IPS DF 6.9 (cell line): Measurements from ENCODE around the gene UTF1.
"Not testable (repeated sequence)": the region's sequence is repeated elsewhere in the genome, so short reads cannot be mapped to it uniquely, and the experiment has no call there.

Experiments used
- DNase-seq: peaks from one replicate; pipeline ENCODE4 v3.0.0-alpha.2; 2013; ENCODE audit warnings: low read depth, low spot score
- H3K27ac ChIP-seq: one replicate; pipeline ENCODE4 v1.5.1; 2013; ENCODE audit warnings: low read length, control low read depth
- H3K27me3 ChIP-seq: 2 replicates; pipeline ENCODE4 v1.6.1; 2013; ENCODE audit warnings: mild to moderate bottlenecking, low read length; ENCODE audit not compliant: control insufficient read depth, insufficient read depth
- H3K36me3 ChIP-seq: 2 replicates; pipeline ENCODE4 v1.6.1; 2013; ENCODE audit warnings: low read length; ENCODE audit not compliant: control insufficient read depth, insufficient read depth
- H3K4me1 ChIP-seq: 2 replicates; pipeline ENCODE4 v1.6.1; 2013; ENCODE audit warnings: low read length; ENCODE audit not compliant: control insufficient read depth, insufficient read depth
- H3K4me3 ChIP-seq: 2 replicates; pipeline ENCODE4 v1.5.1; 2013; ENCODE audit warnings: mild to moderate bottlenecking, low read length
- H3K9me3 ChIP-seq: 2 replicates; pipeline ENCODE4 v1.6.1; 2013; ENCODE audit warnings: low read length, inconsistent platforms; ENCODE audit not compliant: control insufficient read depth, insufficient read depth
- WGBS: extraction: QIAGEN DNeasy Blood & Tissue Kit; methylation state at CpG from one replicate; pipeline ENCODE4 v1.1.7; 2013; ENCODE audit warnings: mixed read lengths, missing lambda C conversion rate; ENCODE audit not compliant: insufficient read length, insufficient coverage; 5-methylcytosine and 5-hydroxymethylcytosine counted together

Gene UTF1

GRCh38 chr10:133217800-133218589 lies 12.0 kb upstream of the UTF1 start:
- H3K36me3 ChIP-seq = no peaks in the 10 kb centered on the region
- peaks cover 5% of the 10 kb centered on the region; the same call in 1 of the 2 replicates for H3K4me1 ChIP-seq
- H3K4me3 ChIP-seq = no peak overlapping the region
- no peaks in the 10 kb centered on the region for H3K27me3 ChIP-seq
- no peak overlapping the region for H3K27ac ChIP-seq
- no peak for DNase-seq
- H3K9me3 ChIP-seq = no peaks in the 10 kb centered on the region
- no CpG with 5 or more reads among the region's 25 CpGs for WGBS

- no CpG with 5 or more reads among the region's 20 CpGs for WGBS
- DNase-seq = no peak
- H3K4me3 ChIP-seq = no peak overlapping the region
- H3K27me3 ChIP-seq = no peaks in the 10 kb centered on the region
- no peaks in the 10 kb centered on the region for H3K9me3 ChIP-seq
- peaks cover 5% of the 10 kb centered on the region; the same call in 1 of the 2 replicates for H3K4me1 ChIP-seq
- no peak overlapping the region for H3K27ac ChIP-seq
- H3K36me3 ChIP-seq = no peaks in the 10 kb centered on the region
Observed at GRCh38 chr10:133218891-133219290, 11.1 kb upstream of the UTF1 start.

- no peak for DNase-seq
- no CpG with 5 or more reads among the region's 28 CpGs for WGBS
- Histone ChIP-seq H3K27me3 (no peaks in the 10 kb centered on the region), H3K9me3 (no peaks in the 10 kb centered on the region), H3K4me1 (peaks cover 5% of the 10 kb centered on the region; the same call in 1 of the 2 replicates), H3K4me3 (no peak overlapping the region), H3K27ac (no peak overlapping the region), H3K36me3 (no peaks in the 10 kb centered on the region)
Observed at GRCh38 chr10:133219782-133220181, 10.2 kb upstream of the UTF1 start.

DNA sequence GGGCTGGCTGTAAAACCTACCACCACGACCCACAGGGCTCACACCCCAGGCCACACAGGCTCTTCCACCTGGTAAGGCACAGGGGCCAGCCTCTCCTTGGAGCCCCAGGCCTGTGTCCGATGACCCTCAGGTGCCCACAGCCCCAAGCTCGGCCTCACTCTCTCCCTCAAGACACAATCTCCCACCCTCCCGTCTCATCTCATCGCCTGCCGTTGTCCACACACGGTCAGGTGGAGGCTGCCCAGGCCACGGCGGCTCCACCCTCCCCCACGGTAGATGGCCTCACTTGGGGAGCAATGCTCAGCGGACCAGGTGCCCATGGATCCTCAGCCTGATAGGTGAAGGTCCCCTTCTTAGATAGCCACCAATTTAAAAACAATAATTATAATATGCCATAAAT lies 8.7 kb upstream of the UTF1 start:
- Histone ChIP-seq H3K36me3 (no peaks in the 10 kb centered on the region), H3K27me3 (no peaks in the 10 kb centered on the region), H3K4me1 (peaks cover 5% of the 10 kb centered on the region; the same call in 1 of the 2 replicates), H3K9me3 (no peaks in the 10 kb centered on the region), H3K27ac (no peak overlapping the region), H3K4me3 (no peak overlapping the region)
- no peak for DNase-seq
- no CpG with 5 or more reads among the region's 11 CpGs for WGBS

DNA sequence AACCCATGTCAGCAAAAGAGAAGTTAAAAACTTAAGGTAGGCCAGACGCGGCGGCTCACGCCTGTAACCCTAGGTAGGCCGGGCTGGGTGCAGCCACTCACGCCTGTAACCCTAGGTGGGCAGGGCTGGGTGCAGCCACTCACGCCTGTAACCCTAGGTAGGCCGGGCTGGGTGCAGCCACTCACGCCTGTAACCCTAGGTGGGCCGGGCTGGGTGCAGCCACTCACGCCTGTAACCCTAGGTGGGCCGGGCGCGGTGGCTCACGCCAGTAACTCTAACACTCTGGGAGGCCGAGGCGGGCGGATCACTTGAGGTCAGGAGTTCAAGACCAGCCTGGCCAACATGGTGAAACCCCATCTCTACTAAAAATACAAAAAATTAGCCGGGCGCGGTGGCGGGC lies 8.3 kb upstream of the UTF1 start:
- H3K27ac ChIP-seq = not testable (repeated sequence)
- no CpG with 5 or more reads among the region's 22 CpGs for WGBS

DNA sequence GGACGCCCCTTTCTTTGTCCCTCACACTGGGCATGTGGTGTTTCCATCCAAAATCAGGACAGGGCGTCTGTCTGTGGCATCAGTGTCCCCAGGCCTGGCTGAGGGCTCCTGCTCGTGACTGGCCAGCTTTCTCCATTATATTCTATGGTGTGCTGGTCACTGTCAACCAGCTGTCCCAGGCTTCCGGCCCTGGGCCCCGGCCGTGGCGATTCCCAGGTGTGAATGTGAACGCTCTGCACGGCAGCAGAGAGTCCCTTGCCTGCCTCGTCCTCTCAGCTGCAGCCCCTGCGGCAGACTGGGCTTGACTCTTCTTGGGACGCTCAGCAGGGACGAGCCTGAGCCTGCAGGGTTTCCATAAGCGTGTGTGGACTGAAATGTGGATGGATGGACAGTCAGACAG lies 5.9 kb upstream of the UTF1 start:
- H3K36me3 ChIP-seq = no peaks in the 10 kb centered on the region
- no peak for DNase-seq
- H3K4me3 ChIP-seq = no peak overlapping the region
- no peaks in the 10 kb centered on the region; the same call in 1 of the 2 replicates for H3K27me3 ChIP-seq
- no peak overlapping the region for H3K27ac ChIP-seq
- no peaks in the 10 kb centered on the region for H3K9me3 ChIP-seq
- peaks cover 4% of the 10 kb centered on the region; the same call in 1 of the 2 replicates for H3K4me1 ChIP-seq
- WGBS = no CpG with 5 or more reads among the region's 14 CpGs

More for the DNA sequence above, 8.3 kb upstream of the UTF1 start:
- H3K4me3 ChIP-seq, H3K27me3 ChIP-seq, H3K4me1 ChIP-seq, H3K36me3 ChIP-seq, H3K9me3 ChIP-seq, DNase-seq: not testable (repeated sequence)

DNA sequence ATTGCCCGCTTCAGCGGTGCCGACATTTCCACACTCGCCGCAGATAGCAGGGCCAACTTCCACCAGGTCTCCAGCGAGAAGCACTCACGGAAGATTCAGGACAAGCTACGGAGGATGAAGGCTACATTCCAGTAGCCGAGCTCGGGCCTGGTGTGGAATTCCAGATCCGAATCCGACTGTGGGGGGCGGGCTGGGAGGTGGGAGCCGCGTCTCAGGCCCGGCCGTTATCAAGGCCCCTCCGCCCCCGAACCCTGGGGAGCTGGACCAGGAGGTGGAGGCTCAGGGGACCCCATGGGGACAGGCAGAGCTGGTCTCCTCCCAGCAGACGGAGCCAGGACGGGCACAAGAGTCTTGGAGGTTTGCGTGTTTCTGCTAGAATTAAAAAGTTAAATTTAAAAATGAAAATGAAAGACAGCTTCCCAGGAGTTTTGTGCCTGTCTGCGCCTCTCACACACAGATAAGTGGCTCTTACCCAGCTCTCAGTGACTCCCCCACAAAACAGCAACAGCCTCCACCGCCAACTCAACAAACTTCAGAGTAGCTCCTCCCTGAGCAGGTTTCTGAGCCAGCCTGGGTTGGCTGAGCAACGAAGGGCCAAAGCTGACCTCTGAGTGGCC lies 5.2 kb upstream of the UTF1 start:
- no peaks in the 10 kb centered on the region for H3K36me3 ChIP-seq
- no peaks in the 10 kb centered on the region for H3K9me3 ChIP-seq
- H3K27me3 ChIP-seq = peaks cover 5% of the 10 kb centered on the region; the same call in 1 of the 2 replicates
- no peak overlapping the region for H3K4me3 ChIP-seq
- no CpG with 5 or more reads among the region's 25 CpGs for WGBS
- no peaks in the 10 kb centered on the region; the same call in 1 of the 2 replicates for H3K4me1 ChIP-seq
- no peak overlapping the region for H3K27ac ChIP-seq
- no peak for DNase-seq

DNA sequence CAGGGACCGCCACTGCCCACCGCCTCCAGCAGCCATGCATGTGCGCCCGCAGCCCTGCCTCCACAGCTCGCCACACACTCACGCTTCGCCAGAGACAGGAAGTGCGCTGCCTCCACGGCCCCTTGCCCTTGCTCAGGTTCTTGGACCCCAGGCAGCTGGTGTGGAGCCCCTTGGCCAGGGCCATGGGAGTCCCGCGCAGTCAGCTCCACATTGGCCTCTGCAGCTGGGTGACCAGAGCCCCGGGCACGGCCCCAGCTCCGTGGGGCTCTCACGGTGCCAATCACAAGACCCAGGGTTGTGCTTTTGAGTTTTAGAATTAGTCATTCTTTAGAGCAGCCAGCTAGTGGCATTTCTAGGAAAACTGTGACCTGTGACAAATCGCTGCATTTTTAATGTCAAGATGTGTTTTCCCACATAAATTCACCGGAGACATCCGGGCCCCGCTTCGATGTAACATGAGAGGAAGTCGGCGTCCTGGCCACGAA lies 4.3 kb upstream of the UTF1 start:
- no CpG with 5 or more reads among the region's 23 CpGs for WGBS
- Histone ChIP-seq H3K27ac (no peak overlapping the region), H3K27me3 (peaks cover 5% of the 10 kb centered on the region; the same call in 1 of the 2 replicates), H3K36me3 (no peaks in the 10 kb centered on the region), H3K4me1 (no peaks in the 10 kb centered on the region; the same call in 1 of the 2 replicates), H3K9me3 (no peaks in the 10 kb centered on the region), H3K4me3 (no peak overlapping the region)
- no peak for DNase-seq

- Histone ChIP-seq H3K27ac (no peak overlapping the region), H3K9me3 (no peaks in the 10 kb centered on the region), H3K27me3 (peaks cover 5% of the 10 kb centered on the region; the same call in 1 of the 2 replicates), H3K4me1 (no peaks in the 10 kb centered on the region), H3K36me3 (no peaks in the 10 kb centered on the region), H3K4me3 (no peak overlapping the region)
- DNase-seq = no peak
- WGBS = no CpG with 5 or more reads among the region's 30 CpGs
Observed at GRCh38 chr10:133226251-133226808, 3.7 kb upstream of the UTF1 start.

- peaks cover under 1% of the 10 kb centered on the region; the same call in 1 of the 2 replicates for H3K4me1 ChIP-seq
- no CpG with 5 or more reads among the region's 21 CpGs for WGBS
Observed at GRCh38 chr10:133227256-133227655, 2.8 kb upstream of the UTF1 start.

More at GRCh38 chr10:133227256-133227655, 2.8 kb upstream of the UTF1 start:
- no peak overlapping the region for H3K27ac ChIP-seq
- no peak overlapping the region for H3K4me3 ChIP-seq
- DNase-seq = no peak
- no peaks in the 10 kb centered on the region for H3K36me3 ChIP-seq
- H3K27me3 ChIP-seq = peaks cover 5% of the 10 kb centered on the region; the same call in 1 of the 2 replicates
- H3K9me3 ChIP-seq = no peaks in the 10 kb centered on the region
